Measurements from ENCODE around the gene EDDM3A. TPM values are rescaled to one million over a fixed set of nuclear protein-coding genes. Genes with fewer than 3 reads are reported as not detected.

The EDDM3A gene
- total RNA-seq, 1 experiment from 2014 or later = not detected

DNA sequence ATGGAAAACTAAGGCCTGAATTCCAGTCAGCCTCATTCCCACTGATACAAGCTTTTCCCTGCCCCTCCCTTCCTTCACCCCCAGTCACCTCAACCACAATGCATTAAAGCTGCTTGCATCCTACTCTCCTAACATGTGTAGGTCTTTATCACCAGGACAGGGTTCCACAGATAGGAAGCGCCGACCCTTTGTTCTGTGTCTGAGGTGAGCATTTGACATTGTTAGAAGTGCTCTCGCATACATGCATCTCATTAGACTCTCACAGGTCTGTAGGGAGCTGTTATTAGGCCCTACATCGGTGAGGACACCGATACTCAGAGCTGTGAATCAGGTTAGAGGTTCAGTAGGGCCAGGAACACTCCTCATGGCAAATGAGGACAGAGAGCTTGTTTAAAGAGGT is 13.2 kb upstream of the EDDM3A start:
- Histone ChIP-seq H3K27ac (no peak overlapping the region), H3F3A (ENCODE audit: insufficient read depth, low read depth) (no peaks in the 10 kb centered on the region), H3K36me3 (ENCODE audit: low read depth) (no peaks in the 10 kb centered on the region), H3K79me2 (ENCODE audit: low read depth) (no peaks in the 10 kb centered on the region), H3K4me1 (replicated peaks; ENCODE audit: insufficient read depth) (no peaks in the 10 kb centered on the region), H3K27me3 (ENCODE audit: insufficient read depth, low read depth) (no peaks in the 10 kb centered on the region), H3K9me2 (ENCODE audit: insufficient read depth) (no peaks in the 10 kb centered on the region), H3K9me3 (ENCODE audit: insufficient read depth, low read depth) (no peaks in the 10 kb centered on the region), H3K4me2 (no peak overlapping the region), H4K20me1 (ENCODE audit: insufficient read depth) (no peaks in the 10 kb centered on the region), H3K4me3 (no peak overlapping the region), H2AFZ (no peak overlapping the region)
- intact Hi-C loops (cut with micrococcal nuclease; ENCODE audit: unreplicated experiment) = no loop called here
- TF ChIP-seq CTCF (conservative IDR thresholded peaks at IDR 0.05) (no peak), EZH2 (IDR thresholded peaks at IDR 0.05; ENCODE audit: low read depth) (no peak)
- BruUV-seq (replicated peaks) = no TSS peak
- POLR2A ChIA-PET (ENCODE audit: unreplicated experiment) = no interaction called here
- no peak for DNase-seq
- CTCF ChIA-PET = no interaction called here

- Histone ChIP-seq H3K36me3 (ENCODE audit: low read depth) (no peaks in the 10 kb centered on the region), H2AFZ (no peak overlapping the region), H3K4me1 (replicated peaks; ENCODE audit: insufficient read depth) (no peaks in the 10 kb centered on the region), H3K79me2 (ENCODE audit: low read depth) (no peaks in the 10 kb centered on the region), H3K27ac (no peak overlapping the region), H3K4me3 (no peak overlapping the region), H3F3A (ENCODE audit: insufficient read depth, low read depth) (no peaks in the 10 kb centered on the region), H4K20me1 (ENCODE audit: insufficient read depth) (no peaks in the 10 kb centered on the region), H3K27me3 (ENCODE audit: insufficient read depth, low read depth) (no peaks in the 10 kb centered on the region), H3K9me3 (ENCODE audit: insufficient read depth, low read depth) (no peaks in the 10 kb centered on the region), H3K9me2 (ENCODE audit: insufficient read depth) (no peaks in the 10 kb centered on the region), H3K4me2 (no peak overlapping the region)
- no peak for TF ChIP-seq CTCF (conservative IDR thresholded peaks at IDR 0.05)
- TF ChIP-seq EZH2 (IDR thresholded peaks at IDR 0.05; ENCODE audit: low read depth) = no peak
- DNase-seq = no peak
- intact Hi-C loops (cut with micrococcal nuclease; ENCODE audit: unreplicated experiment) = no loop called here
- no TSS peak for BruUV-seq (replicated peaks)
- ChIA-PET CTCF (no interaction called here), POLR2A (ENCODE audit: unreplicated experiment) (no interaction called here)
These were observed 12.6 kb upstream of the EDDM3A start for GRCh38 chr14:20732979-20733635.

- BruUV-seq (replicated peaks) = no TSS peak
- TF ChIP-seq CTCF (conservative IDR thresholded peaks at IDR 0.05) = no peak
- TF ChIP-seq EZH2 (IDR thresholded peaks at IDR 0.05; ENCODE audit: low read depth) = no peak
- POLR2A ChIA-PET (ENCODE audit: unreplicated experiment) = interaction anchor here (0.6 kb wide), 1 partner anchor 20 kb away, joined by 4 read pairs; no protein-coding TSS in a partner anchor
These were observed 11.8 kb upstream of the EDDM3A start for GRCh38 chr14:20733684-20734429.

More at GRCh38 chr14:20733684-20734429, 11.8 kb upstream of the EDDM3A start:
- Histone ChIP-seq H3K9me3 (ENCODE audit: insufficient read depth, low read depth) (no peaks in the 10 kb centered on the region), H3F3A (ENCODE audit: insufficient read depth, low read depth) (no peaks in the 10 kb centered on the region), H4K20me1 (ENCODE audit: insufficient read depth) (no peaks in the 10 kb centered on the region), H3K9me2 (ENCODE audit: insufficient read depth) (no peaks in the 10 kb centered on the region), H3K4me2 (no peak overlapping the region), H3K27me3 (ENCODE audit: insufficient read depth, low read depth) (no peaks in the 10 kb centered on the region), H3K27ac (no peak overlapping the region), H3K79me2 (ENCODE audit: low read depth) (no peaks in the 10 kb centered on the region), H2AFZ (no peak overlapping the region), H3K4me1 (replicated peaks; ENCODE audit: insufficient read depth) (no peaks in the 10 kb centered on the region), H3K4me3 (no peak overlapping the region), H3K36me3 (ENCODE audit: low read depth) (no peaks in the 10 kb centered on the region)
- intact Hi-C loops (cut with micrococcal nuclease; ENCODE audit: unreplicated experiment) = no loop called here
- CTCF ChIA-PET = no interaction called here
- no peak for DNase-seq

Data from PC-9 (cell line).